Measurements from ENCODE around the gene CHCHD1. TPM values are rescaled to one million over a fixed set of nuclear protein-coding genes. Genes with fewer than 3 reads are reported as not detected.

CHCHD1 gene
- total RNA-seq, 1 experiment from 2014 or later: 19.5 TPM

Other genes starting within 250 kb of the CHCHD1 start
- 19.6 and 21.4 TPM in 2 replicates for gene USP54, start 190.7 kb upstream of the CHCHD1 start, total RNA-seq (2022)
- not detected in 2 replicates for gene MYOZ1, start 140.6 kb upstream of the CHCHD1 start, total RNA-seq (2022)
- not detected in 2 replicates for gene SYNPO2L, start 126.0 kb upstream of the CHCHD1 start, total RNA-seq (2022)
- 16.0 and 17.3 TPM in 2 replicates for gene AGAP5, start 83.9 kb upstream of the CHCHD1 start, total RNA-seq (2022)
- 78.0 and 97.9 TPM in 2 replicates for gene SEC24C, start 37.7 kb upstream of the CHCHD1 start, total RNA-seq (2022)
- gene ZSWIM8, start 3.6 kb downstream of the CHCHD1 start, total RNA-seq (2022): 84.2 and 112 TPM in 2 replicates
- 22.9 and 25.2 TPM in 2 replicates for gene NDST2, start 29.6 kb downstream of the CHCHD1 start, total RNA-seq (2022)
- gene CAMK2G, start 92.5 kb downstream of the CHCHD1 start, total RNA-seq (2022): 10.9 and 13.7 TPM in 2 replicates
- 17.3 and 30.6 TPM in 2 replicates for gene PLAU, start 129.1 kb downstream of the CHCHD1 start, total RNA-seq (2022)
- 90.2 and 90.9 TPM in 2 replicates for gene VCL, start 216.1 kb downstream of the CHCHD1 start, total RNA-seq (2022)